GM21515 (cell line): ENCODE data around the gene LMNTD2.

Experiments
- ATAC-seq: cut with Tn5 transposase; IDR thresholded peaks from one replicate; pipeline ENCODE4 v1.9.1; 2021; ENCODE audit not compliant: unreplicated experiment

LMNTD2 gene

DNA sequence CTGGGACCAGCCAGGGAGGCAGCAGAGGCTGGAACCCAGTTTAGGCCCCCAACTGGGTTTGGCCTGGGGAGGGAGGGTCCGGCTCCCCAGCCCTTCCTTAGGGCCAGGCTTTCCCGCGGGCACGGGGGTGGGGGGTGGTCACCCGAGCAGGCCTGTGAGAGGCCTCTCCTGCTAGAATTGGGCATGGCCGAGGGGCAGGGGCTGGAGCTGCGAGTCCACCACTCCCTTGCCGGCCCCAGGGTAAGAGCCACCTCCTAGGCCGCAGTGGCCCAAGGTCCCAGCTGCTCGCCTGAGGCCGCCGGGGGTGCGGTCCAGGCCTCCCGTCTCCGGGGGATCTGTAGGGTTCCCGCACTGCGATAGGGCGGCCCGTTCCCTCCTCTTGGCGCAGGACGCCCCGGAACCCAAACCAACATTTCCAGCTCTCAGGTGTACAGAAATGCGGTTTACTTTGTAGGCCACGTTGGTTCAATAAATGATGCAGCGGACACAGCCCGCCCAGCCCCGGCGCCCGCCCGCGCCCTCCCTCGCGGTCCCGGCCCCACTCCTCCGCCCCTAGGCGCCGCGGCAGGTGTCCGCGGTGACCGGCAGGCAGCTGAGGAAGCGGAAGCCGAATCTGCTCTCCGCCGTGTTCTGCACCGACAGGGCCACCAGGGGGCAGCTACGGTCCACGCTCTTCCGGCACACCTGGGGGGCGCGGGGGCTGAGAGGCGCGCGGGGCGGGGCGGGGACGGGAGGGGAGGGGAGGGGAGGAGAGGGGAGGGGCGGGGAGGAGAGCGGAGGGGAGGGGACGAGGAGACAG lies 5.9 kb downstream of the LMNTD2 start:
- peak; percentile 55 for ATAC-seq

DNA sequence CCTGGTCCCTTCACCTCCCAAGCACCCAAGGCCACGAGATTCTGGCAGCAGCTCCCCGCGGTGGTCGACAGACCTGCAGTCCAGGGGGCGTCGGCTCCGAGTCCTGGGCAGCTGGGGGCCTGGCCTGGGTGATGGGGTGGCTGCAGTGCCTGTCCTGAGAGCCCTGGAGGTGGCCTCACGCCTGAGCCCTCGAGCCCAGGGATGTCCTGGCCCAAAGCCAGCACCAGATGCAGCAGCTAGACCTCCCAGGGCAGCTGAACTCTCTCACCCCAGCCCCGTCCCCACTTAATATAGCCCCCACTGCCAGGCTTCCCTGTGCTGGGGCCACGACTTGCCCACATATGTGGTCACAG lies 6.6 kb downstream of the LMNTD2 start:
- no peak for ATAC-seq

DNA sequence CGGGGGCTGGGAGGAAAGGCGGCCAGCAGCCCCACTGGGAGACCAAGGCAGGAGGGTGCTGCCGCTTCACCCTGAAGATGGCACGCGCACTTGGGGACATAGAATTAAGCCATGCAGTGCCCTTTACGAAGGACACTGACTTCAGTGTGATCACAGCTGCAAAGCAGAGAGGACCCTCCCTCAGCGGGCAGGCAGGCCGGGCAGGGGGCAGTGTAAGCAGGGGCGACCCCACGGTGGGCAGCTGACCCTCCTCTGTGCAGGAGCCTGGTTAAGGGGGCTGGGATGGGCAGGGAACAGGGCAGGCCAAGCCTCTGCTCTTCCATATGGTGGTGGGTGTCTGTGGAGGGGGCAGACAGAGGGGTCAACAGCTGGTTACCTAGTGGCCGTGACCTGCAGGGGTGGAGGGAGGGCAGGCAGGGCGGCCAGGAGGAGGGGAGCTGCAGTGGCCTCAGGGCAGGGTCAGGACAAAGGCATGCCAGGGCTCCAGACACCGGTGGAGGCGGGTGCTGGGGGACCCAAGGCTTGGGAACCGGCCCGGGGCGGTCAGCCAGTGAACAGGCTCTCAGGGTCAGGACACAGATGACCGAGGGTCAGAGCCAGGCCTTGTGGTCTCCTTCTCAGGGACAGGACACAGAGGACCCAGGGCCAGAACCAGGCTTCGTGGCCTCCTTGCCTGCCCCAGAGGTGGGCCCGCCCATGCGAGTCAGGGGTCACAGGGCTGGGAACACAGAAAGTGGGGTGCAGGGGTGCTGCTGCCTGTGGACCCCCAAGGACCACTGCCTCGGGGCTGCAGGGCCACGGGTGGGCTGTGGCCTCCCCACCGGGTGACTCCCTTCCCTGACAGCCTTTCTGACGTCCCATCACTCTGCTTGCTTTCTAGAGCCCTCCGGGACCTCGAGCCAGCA lies 7.2 kb downstream of the LMNTD2 start:
- ATAC-seq: no peak

DNA sequence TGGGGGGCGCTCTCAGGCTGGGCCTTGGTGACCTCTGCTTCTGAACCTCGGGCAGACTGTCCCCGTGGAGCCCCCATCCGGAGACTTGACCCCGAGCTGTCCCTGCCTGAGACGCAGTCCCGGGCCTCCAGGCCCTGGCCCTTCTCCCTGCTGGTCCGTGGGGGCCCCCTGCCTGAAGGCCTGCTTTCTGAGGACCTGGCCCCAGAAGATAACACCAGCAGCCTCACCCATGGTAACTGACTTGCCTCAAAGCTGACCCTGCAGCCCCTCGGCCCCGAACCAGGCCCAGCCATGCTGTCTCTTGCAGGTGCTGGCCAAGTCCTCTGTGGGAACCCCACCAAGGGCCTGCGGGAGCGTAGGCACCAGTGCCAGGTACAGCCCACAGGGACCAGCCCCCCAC lies 8.9 kb downstream of the LMNTD2 start:
- no peak for ATAC-seq

DNA sequence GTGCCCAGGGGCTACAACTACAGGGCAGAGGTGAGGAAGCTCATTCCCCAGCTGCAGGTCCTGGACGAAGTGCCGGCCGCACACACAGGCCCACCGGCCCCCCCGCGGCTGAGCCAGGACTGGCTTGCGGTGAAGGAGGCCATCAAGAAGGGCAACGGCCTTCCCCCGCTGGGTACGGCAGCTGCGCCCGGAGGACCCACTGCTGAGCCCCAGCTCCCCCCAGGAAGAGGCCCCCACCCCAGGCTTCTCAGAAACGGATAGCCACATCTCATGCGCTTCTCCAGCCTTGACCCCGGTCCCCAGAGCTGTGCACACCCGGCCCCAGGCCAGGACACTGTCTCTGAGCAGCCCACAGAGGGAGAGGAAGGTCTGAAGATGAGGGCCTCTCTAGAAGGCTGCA lies 9.4 kb downstream of the LMNTD2 start:
- ATAC-seq: no peak

DNA sequence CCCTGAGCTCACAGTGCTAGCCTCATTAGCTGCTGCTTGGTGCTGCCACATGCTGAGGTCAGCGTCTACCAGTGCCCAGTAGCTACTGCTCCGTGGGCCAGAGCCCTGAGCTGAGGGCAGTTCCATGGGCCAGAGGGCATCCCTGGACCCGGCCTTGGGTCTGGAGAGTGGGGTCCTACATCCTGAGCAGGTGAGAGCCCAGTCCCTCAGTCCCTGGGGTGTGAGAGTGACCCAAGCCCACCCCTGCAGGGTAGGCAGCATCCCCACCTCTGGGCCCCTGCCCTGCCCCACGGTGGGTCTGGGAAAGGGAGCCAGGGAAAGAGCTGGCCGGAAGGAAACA lies 9.8 kb downstream of the LMNTD2 start:
- ATAC-seq: no peak

DNA sequence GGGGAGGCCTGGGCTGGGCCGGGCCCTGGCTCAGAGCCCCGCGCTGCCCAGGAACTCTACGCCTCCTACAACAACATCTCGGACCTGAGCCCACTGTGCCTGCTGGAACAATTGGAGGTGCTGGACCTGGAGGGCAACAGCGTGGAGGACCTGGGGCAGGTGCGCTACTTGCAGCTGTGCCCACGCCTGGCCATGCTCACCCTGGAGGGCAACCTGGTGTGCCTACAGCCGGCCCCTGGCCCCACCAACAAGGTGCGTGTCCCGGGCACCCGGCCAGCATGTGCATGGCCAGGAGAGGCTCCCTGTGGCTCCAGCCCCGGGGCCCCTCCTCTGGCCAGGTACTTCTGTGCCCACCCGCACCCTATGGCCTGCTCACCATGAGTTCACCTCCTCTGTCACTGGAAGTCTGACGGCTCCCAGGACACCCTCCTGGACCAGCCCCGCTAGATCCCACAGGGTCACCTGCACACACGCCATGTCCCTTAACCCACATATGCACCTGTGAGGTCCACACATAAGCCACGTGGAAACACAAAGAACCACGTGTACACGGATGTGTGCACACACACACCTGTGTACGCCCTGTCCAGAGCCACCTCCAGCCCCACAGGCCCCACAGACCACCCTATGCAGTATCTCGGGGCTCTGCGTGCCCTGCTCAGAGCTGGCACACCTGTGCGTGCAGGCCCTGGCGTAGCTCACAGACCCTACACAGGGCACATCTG lies 10.4 kb downstream of the LMNTD2 start:
- no peak for ATAC-seq

DNA sequence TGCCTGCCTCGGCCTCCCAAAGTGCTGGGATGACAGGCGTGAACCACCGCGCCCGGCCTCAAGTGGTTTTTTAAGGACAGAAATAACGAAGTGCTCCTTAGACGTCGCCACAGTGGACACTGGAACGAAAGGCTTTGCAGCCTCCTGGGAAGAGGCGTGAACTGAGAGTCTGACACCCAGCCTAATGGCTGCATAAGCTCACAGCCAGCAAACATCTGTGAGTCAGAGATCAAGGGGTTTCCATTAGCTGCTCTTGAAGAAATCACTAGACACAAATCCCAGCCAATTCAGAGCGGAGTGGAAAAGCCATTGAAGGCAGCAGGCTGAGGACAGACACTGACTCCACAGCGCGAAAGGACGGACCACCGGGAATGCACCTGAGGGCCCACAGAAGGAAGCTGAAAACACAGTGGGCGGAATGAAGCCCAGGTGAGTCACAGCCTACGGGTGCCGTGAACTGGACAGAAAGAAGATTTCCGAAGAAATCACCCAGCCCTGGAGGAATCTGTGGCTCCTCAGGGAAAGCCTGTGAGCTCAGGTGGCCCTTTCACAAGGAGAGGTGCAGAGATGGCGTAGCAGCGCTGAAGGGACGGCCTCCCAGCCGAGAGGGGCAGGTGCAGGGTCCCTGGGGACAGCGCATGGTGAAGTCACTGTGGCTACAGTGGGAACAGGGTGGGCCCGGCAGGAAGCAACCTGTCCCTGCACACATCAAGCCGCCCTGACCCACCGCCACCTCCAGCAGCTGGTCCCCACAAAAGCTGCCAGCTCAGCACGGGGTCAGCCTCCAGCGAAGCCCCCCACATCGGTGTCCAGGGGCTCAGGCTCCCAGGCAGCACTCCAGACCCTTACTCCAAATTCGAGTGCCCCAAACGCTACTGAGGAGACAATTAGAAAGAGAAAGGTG lies 11.6 kb downstream of the LMNTD2 start:
- ATAC-seq: no peak

DNA sequence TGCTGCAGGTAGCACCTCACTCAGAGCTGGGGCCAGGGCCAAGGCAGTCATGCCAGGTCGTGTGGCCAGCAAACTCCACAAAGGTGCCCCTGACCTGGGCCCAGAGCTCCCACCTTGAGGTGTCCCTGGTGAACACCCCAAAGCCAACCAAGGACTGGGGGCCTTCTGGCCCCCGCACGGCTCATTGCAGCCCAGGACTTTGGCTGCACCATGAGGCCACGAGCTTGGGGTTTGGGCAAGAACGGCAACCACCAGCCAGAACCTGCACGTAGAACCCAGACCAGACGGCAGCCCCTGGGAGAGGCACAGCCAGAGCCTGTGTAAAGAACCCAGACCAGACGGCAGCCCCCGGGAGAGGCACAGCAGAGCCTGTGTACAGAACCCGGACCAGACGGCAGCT lies 15.4 kb downstream of the LMNTD2 start:
- ATAC-seq: no peak

DNA sequence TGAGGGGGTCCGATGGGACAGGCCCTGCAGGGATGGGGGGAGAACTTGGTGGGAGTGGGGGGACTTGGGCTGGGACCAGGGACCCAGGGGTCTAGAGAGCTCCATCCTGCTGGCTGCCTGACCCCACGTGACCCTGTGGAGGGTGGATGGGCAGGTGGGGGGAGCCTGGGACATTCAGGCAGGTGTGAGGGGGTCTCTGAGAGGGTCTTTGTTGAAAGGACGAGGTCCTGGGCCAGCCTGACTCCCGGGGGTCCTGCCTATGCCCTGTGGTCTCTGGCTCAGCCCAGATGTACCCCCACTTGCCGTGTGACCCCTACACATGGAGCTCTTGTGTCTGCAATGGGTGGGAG lies 15.7 kb downstream of the LMNTD2 start:
- no peak for ATAC-seq

DNA sequence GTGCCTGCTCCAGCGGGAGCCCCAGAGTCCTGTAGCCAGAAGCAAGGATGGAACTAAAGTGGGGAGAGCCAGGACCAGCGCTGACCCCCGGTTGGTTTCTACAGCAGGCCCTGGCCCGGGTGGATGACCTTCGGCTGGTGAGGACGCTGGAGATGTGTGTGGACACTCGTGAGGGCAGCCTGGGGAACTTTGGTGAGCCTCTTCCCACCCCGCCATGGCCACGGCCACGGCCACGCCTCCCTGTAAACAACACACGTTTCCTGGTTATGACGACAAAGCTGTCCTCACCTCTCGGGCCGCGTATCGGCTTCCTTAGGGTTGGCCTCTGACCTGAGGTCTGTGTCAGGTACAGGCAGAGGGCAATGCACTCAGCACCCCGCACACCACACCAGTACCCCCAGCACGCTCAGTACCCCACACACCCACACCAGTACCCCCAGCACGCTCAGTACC lies 19.1 kb downstream of the LMNTD2 start:
- ATAC-seq: no peak

DNA sequence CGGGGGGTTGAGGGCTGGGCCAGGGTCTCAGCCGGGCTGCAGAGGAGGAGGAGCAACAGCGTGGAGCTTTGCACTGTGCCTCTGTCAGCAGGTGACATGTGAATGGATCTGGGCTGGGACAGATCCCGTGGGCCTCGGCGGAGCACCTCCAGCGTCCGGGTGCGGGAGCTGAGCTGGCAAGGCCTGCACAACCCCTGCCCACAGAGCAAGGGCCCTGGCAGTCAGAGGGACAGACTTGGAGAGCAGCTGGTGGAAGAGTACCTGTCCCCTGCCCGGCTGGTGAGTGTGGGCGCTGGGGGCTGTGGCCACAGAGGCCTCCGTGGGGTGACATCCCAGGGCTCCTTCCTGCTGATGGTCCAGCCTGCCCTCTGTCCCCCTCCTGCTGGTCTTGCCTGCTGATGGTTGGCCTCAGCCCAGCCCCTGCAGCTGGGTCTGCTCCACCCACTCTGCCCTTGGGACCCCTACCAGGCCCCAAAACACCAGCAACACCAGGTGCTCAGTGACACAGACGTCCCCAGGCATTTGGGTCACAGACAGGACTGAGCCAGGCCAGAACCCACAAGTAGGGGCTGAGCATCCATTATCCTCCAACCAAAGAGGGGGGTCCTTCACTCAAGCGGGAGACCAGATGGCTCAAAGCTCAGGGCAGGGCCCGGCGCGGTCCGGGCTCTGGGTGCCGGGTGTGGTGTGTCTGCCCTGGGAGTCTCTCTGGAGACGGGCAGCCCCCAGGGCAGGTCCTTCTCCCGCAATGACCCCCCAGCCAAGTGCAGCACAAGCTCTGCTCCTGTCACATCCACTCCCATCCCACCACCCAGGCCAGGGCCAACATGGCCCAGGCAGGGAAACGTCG lies 19.7 kb downstream of the LMNTD2 start:
- ATAC-seq: no peak

DNA sequence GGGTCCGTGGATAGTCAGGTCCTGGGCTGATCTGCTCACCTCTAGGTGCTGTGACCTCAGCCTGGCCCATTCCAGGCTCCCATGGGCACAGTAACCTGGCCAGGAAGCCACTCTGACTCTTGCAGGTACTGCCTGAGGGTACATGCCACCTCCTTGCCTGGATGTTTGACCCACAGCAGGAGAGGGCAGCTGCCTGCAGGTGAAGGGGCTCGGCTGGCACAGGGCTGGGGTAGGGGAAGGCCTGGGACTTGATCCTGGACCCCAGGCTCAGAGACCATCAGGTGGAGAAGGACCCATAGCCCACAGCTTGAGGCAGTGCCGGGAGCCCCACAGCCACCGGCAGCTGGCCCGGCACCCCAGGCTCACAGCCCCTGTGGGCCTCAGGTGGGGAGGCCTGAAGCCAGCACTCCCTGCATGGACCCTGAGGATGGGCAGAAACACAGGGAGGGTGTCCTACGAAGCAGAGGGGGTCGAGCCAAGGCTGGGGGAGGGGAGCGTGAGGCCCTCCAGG lies 20.5 kb downstream of the LMNTD2 start:
- ATAC-seq: no peak

DNA sequence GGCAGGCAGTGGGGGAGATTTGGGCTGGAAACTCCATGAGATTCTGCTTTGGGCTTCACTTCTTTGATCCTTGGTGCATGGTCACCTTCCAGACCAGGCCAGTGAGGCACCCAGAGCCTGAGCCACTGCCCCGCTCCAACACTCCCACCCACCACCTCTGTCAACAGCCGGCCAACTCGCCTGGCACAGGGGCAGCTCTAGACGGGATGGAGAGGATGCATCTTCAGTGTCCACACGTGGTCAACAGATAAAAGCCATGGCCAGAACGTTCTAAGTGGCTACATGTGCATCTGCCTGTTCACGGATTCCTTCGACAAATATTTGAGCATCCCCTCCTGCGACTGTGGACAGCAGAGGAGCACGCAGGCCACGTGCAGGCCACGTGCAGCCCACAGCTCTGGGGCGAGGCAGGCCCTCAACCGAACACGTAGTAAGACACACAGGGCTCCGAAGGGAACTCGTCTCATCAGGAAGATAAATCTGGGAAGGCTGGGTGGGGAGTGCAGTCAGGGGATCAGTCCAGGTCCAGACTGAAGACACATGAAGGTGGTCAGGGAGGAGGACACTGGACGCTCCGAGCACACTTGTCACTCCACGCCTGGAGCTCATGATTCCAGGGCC lies 22.0 kb downstream of the LMNTD2 start:
- no peak for ATAC-seq

DNA sequence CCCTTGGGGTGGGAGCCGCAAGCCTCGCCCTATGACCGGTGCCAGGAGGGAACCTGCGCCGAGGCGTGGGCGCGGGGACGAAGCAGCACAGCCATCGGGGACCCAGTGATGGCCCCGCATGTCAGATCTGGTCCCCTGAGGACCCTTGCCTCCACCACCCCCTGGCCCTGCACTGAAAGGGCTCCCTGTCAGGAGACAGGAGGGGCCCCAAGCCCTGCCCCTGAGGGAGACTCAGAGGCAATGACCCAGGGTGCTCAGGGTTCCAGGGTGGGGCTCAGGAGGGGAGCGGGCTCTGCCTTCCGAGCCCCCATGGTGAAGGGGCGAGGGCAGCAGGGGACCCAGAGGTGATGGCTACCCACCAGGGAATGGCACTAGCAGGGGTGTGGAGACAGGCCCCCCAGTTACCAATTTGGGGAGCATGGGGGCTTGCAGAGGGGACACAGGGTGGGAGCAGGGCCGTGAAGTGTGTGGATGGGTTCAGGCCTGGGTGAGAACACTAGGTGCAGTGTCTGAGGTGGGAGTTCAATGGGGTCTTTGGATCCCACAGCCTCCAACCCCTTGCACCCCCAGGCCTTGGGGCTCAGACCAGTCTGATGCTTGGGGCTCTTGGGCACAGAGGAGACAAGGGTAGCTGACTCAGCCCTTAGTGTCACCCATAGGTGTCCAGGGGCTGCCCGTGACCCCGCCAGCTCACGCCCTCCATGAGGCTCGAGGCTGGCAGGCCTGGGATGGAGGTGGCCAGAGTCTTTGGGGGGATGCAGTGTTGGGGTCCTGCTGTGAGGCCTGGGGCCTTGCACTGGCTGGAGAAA lies 22.7 kb downstream of the LMNTD2 start:
- no peak for ATAC-seq

DNA sequence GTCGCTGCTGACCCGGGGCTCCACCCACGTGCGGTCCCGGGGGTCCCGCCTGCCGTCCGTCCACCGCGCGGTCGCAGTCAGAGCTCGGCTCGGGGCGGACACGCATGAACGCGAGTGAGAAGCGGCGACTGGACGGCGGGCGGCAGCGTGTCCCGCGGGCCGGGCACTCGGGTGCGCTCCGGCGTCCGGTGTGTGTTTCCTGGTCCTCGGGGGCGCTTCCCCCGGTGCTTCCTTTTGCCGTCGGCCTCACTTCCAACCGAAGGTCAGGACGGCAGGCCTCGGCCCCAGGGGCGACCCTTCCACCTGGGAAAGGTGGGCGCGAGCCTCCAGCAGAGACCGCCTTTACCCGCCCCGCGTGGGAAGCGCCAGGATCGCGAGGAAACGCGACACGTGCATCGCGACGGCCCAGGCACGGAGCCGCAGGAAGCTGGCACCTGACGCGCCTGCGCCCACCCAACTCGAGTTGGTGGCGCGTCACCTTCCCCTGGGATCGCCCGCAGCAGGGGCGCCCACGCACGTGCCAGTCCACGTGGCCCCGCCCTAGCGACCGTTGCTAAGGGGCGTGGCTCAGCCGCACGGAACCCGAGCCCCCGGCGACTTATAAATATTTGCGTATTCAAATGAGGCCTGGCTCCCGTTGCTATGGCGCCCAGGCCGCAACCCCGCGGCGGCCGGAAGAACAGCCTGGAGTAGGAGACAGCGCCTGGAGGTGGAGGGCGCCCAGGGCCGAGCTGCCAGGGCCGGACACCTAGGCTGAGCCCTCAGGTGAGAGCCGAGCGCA lies 23.5 kb downstream of the LMNTD2 start, which contains the start of gene LRRC56:
TSS of gene LRRC56 (plus strand) at position 687 of the 781 bp plus-strand sequence. CDS start 3,158 bp downstream, outside the sequence.
- peak; percentile 48 for ATAC-seq
